ENCODE measurements around the gene SMIM38.
"Not testable (repeated sequence)": the region's sequence is repeated elsewhere in the genome, so short reads cannot be mapped to it uniquely, and the experiment has no call there.

SMIM38 gene

DNA sequence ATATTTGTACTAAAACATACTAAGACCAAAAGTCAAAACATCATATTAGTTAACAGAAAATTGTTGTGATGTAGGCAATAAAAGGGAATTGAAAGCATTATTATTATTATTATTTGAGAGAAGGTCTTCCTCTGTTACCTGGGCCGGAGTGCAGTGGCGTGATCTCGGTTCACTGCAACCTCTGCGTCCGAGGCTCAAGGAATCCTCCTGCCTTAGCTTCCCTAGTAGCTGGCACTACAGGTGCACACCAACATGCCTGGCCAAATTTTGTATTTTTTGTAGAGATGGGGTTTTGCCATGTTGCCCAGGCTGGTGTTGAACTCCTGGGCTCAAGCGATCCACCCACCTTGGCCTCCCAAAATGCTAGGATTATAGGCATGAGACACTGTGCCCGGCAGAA lies 15.6 kb upstream of the SMIM38 start:
- not testable (repeated sequence) for DNase-seq (ENCODE audit: low read depth)

DNA sequence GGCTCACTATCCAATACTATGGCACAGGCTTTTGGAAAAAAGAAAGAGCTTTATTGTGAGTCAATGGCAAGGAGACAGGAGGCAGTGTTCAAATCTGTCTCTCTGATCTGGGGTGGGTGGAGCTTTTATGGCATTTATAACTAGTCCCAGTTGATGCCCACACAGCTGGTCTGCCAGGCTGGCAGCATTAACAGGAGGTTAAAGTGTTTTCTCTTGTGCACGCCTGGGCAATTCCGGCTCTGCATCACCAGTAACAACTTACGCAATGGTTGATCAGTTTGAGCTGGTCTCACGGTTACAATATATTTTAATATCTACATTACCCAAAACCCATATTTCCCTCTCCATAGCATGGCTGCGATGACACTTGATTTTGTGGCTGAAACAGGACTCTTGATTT lies 15.1 kb upstream of the SMIM38 start:
- DNase-seq (ENCODE audit: low read depth): no peak

DNA sequence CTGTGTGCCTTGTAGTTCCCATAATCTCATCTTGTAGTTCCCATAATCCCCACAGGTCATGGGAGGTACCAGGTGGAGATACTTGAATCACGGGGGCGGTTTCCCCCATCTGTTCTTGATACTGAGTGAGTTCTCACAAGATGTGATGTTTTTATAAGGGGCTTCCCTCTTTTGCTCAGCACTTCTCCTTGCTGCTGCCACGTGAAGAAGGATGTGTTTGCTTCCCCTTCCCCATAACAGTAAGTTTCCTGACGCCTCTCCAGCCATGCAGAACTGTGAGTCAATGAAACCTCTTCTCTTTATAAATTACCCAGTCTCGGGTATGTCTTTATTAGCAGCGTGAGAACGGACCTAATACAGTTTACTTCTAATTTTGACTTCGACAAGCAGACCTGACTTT lies 14.0 kb upstream of the SMIM38 start:
- no peak for DNase-seq (ENCODE audit: low read depth)

DNA sequence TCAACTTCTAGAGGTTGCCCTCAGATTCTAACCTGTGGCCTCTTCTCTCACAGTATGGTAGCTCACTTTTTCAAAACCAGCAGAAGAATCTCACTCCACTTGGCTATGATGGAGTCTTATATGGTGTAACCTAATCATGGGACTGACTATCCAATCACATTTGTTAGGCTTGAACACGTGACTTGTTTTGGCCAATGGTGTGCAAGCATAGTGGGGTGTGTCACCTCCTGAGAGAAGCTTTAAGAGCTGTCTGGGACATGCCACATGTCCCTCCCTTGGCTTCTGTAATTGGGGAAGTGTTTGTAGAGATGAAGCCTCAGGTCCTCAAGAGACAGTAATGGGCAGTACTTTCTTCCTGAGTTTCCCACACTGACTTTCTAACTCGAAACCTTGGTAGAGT lies 12.8 kb upstream of the SMIM38 start:
- DNase-seq (ENCODE audit: low read depth): no peak

DNA sequence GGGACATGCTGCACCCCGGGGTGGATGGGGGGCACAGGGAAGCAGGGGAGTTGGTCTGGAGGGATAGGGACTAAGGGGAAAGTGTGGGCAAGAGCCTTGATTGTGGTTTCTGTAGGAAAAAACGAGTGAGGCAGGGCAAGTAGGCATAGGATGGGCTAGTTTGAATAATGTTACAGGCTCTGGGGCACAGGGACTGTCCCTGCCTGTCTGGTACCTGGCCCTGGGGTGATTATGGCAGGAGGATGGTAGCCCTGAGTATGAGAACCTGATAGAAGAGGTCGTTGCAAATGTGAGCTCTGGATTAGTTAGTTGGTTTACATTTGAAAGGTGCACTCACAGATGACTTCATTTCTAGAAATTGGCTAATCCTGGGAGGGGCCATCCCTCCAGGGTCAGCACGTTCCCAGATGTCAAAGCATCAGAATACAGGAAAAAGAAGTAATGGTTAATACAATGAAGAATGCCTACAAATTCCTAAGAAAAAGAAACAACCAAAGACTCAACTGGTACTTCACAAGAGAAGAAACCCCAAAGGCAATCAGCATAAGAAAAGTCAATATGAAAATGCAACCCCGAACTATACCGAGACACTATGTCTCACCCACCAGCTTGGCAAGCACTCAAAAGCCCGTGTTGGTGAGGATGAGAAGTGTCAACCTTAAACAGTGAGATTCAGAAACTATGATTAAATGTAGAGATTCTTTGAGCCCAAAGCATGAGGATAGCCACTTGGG lies 11.3 kb upstream of the SMIM38 start:
- DNase-seq (ENCODE audit: low read depth): no peak

DNA sequence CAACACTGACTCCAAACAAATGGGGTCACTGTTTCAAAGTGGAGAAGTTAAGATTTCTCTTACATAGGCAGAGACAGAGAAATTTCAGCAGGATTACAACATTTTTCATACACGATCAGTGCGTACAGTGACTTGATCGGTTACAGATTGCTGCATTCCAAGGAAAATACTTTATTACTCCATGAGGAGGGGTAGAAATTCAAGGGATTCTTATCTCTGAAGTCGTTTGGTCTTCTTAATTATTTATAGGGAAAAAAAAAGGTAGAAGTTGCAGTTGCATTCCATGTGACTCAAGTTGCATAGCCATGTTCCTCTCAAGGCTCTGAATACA lies 10.7 kb upstream of the SMIM38 start:
- no peak for DNase-seq (ENCODE audit: low read depth)

DNA sequence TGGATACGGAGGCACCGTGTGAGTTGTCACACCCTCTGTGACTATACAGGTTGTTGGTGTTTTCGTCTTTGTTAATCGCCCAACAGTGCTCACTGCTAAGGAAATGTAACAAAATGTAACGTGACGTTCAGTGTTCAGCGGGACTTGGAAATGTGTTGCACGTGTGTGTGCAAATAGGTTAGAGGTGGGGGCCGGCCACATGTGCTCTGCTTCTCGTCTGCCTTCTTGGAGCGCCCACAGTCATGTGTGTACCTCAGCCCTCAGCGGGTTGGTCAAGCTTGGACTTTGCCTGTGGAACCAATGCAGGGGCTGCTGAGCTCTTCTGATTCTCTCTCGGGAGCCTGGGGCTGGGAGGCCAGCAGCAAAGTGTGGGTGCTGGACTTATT lies 7.4 kb upstream of the SMIM38 start:
- no peak for DNase-seq (ENCODE audit: low read depth)

DNA sequence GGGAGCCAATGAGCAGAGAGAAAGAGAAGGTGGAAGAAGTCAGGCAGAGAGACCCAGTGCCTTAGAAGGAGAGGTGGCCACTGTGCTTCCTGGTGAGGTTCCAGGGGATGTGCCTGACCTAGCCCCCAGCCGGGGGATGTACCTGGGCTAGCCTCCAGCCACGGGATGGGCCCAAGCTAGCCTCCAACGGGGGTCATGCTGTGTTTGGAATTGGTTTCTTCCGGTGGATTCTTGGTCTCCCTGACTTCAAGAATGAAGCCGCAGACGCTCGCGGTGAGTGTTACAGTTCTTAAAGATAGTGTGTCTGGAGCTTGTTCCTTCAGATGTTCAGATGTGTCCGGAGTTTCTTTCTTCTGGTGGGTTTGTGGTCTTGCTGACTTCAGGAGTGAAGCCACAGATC lies 6.9 kb upstream of the SMIM38 start:
- DNase-seq (ENCODE audit: low read depth): no peak

DNA sequence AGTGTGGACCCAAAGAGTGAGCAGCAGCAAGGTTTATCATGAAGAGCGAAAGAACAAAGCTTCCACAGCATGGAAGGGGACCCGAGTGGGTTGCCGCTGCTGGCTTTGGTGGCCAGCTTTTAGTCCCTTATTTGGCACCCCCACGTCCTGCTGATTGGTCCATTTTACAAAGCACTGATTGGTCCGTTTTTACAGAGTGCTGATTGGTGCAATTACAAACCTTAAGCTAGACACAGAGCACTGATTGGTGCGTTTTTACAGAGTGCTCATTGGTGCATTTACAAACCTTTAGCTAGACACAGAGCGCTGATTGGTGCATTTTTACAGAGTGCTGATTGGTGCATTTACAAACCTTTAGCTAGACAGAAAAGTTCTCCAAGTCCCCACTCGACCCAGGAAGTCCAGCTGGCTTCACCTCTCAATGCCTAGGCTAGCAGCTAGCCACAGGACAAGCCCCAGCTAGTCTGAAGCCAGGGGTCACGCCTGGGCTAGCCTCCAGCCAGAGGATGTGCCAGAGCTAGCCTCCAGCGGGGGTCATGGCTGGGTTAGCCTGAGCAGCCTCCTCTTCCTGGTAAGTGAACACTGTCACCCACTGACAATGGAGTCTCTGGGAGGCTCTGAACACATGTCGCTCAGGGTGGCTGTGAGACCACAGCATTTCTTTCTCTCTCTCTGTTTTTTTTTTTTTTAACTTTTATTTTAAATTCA lies 6.2 kb upstream of the SMIM38 start:
- DNase-seq (ENCODE audit: low read depth): not testable (repeated sequence)

DNA sequence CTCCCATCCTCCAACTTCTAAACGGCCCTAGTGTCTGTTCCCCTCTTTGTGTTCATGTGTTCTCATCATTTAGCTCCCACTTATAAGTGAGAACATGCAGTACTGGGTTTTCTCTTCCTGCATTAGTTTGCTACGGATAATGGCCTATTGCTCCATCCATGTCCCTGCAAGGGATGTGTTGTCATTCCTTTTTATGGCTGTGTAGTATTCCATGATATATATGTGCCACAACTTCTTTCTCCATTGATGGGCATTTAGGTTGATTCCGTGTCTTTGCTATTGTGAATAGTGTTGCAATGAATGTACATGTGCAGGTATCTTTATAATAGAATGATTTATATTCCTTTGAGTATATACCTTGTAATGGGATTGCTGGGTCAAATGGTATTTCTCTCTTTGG lies 5.6 kb upstream of the SMIM38 start:
- DNase-seq (ENCODE audit: low read depth): no peak

DNA sequence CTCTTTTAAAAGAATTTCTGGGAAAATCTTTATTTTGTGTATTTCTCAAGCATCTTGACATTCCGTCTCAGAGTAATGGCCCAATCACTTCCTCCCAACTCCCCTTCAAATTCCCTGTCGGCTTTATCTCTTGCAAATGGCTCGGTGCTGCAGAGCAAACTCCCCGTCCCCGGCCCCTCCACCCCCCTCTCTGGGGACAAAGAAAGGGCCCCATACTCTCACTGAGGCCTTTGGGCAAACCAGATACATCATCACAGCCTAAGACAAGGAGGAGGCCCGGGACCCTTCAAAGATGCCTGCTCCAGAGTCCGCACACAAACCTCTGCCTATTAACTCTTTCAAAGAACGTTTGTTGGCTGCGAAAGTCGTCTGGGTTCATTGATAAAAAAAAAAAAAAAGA lies 3.9 kb upstream of the SMIM38 start:
- no peak for DNase-seq (ENCODE audit: low read depth)

DNA sequence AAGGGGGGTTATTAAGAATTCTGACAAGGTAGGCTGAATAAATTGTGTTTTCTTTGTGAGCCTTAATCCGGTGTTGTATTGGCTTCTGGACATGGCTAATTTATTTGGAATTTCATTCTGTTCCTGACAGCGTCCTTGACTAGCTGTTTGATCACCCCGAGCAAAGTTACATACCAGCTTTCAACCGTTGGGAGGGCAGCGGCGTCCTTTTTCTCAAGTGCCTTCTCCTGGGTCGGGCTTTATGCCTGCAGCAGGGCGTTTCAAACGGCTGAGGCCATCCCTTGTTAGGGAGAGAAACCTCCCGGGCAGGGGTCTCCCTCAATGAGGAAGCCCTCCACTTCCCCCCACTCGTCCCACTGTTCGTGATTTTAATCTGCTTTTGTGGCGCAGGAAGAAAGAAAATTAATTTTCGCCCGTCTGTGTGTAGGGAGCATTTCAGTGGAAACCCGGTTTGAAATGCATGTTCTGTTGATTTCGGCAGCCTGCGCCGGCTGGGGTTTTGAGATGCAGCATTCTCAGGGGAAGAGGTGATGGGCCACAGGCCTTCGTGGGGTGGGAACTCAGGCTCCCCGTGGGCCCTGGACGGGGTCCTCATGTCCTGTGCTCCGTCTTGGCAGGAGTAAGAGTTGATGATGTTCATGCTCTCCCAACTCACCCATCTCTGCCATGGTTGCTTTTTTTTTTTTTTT lies 2.9 kb upstream of the SMIM38 start:
- no peak for DNase-seq (ENCODE audit: low read depth)

DNA sequence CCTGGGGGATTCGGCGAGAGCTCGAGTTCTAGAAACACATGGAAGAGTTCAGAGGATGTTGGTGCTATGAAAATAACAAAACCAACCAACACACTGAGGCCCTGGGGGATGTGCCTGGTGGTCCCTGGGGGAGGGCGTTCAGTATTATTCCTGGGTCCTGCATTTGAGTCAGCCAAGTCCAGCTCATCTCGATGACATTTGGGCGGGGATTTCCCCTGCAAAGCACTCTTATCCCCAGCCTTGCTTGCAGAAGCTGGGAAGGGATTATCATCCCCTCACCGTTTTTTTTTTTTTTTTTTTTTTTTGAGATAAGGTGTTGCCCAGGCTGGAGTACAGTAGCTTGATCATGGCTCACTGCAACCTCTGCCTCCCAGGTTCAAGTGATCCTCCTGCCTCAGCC lies 2.1 kb upstream of the SMIM38 start:
- no peak for DNase-seq (ENCODE audit: low read depth)

DNA sequence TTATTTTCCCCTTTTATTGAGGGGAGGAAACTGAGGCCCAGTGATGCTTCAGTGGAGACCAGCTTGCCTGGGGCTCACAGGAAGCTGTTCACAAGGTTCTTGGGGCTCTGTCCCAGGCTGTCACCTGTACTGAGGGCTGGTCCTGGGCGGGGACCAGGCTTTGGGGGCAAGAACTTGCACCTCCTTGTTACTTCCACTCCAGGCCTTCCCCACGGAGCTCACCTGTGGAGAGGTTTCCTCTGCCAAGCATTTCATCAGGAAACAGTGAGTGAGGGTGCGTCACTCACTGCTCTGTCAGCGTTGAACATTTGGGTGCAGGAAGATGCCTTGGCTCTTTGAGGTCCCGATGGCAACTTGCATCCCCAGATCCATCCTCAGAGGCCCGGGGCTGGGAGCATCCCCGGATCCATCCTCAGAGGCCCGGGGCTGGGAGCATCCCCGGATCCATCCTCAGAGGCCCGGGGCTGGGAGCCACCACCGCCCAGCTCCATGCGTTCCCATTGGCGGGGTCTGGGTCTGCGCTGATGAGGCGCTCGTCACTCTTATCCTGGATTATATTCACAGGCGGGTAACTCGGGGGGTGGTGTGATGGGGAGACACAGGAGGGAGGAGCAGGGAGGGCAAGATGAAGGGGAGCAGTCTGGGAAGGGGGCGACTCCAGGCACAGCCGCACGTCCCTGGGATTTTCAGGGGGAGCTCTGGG lies 1.4 kb upstream of the SMIM38 start:
- no peak for DNase-seq (ENCODE audit: low read depth)

DNA sequence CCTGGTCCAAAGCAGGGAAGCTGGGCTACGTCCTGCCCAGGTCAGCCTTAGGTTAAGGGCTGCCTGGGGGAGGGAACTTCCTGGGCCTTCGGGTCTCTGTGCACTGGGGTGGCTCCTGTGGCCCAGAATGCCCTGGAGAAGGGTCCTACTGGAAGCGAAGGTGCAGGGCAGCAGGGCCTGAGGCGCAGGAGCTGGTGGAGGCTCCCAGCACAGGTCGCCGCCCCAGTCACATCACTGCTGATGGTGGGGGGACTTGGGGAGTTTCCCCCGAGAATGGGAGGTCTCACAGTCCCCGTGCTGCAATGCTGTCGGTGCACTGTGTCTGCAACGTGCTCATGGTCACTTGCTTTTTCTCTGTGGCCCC lies 815 bp upstream of the SMIM38 start:
- DNase-seq (ENCODE audit: low read depth): no peak

DNA sequence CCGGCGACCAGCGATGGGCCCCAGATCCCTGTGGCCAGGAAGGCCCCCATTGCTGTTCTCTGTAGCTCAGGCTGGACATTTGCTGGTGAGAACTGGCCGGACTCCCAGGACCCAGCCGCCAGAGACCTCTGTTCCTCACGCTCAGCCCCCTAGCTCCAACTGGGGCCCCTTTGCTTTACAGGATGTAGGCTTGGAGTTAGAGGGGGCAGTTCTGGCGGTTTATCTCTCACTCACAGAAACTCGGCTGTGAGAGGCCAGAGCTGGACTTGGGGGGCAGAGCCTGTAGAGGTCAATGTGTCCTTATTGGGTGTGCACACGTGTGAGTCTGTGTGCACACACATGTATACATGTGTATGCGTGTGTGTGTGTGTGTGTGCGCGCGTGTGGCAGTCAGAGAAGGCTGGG lies 502 bp downstream of the SMIM38 start:
- DNase-seq (ENCODE audit: low read depth): no peak

DNA sequence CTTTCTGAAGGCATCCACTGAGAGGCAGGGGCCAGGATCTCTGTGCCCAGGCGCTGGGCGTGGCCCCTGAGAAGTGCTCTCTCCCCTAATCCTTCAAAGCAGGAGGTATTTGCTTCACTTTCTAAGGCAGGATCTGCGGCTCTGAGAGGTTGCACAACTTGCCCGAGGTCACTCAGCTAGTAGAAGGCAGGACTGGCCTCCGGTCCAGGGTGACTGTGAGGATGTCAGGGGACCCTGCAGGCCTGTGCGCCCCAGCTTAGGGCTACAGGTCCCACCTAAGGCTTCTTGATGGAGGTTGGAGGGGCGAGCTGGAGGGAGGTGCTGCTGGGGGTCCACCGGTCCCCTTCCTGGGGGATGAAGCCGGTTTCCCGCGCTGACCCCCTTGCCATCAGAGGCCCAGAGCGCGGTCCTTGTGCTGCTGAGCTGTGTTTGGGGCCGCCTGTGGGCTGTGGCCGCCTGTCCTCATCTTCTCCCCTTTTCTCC lies 979 bp downstream of the SMIM38 start:
- no peak for DNase-seq (ENCODE audit: low read depth)

DNA sequence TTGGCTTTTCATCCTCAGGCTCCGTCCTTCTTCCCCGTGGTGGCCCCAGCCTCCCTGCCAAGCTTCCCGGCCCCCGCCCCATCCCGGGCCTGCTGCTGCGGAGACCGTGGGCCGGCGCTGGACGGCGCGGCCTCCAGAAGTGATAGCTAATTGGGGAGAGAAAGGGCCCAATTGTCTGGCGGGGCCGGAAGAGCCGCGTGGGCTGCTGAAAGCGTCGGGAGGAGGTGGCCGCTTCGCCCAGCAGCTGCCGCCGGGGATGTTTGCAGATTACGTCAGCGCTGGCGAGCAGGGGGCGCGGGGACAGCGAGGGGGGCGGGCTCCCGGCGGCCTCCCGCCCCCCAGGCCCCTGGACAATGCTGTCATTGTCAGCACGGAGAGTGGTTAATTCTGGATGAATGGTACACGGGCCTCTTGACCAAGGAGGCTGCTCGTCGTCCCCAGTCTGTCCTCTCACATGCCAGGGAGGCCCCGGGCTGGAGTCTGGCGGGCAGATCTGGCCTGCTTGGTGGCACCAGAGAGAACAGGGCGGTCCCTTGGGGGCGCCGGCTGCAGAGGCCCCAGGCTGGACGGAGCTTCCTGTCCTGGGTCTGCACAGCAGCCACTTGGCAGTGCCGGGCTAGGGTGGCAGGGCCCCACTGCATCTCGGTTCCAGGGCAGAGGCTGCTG lies 1.6 kb downstream of the SMIM38 start:
- no peak for DNase-seq (ENCODE audit: low read depth)

DNA sequence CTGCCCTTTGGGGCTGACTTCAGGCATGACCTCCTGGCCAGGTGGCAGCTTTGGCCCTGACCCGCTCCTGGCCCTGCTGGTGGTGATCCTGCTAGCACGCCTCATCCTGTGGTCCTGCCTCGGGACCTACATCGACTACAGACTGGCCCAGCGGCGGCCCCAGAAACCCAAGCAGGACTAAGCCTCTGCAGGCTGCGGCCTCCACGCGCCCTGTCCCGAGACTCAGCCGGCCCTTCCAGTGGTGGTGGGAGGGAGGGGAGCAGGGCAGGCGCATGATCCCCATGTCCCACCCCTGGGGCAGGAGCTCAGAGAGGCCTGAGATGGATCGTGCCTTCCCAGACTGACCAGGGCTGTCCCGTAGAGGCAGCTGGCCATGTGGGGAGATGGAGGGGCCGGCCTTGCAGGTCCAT lies 2.1 kb downstream of the SMIM38 start:
- no peak for DNase-seq (ENCODE audit: low read depth)

DNA sequence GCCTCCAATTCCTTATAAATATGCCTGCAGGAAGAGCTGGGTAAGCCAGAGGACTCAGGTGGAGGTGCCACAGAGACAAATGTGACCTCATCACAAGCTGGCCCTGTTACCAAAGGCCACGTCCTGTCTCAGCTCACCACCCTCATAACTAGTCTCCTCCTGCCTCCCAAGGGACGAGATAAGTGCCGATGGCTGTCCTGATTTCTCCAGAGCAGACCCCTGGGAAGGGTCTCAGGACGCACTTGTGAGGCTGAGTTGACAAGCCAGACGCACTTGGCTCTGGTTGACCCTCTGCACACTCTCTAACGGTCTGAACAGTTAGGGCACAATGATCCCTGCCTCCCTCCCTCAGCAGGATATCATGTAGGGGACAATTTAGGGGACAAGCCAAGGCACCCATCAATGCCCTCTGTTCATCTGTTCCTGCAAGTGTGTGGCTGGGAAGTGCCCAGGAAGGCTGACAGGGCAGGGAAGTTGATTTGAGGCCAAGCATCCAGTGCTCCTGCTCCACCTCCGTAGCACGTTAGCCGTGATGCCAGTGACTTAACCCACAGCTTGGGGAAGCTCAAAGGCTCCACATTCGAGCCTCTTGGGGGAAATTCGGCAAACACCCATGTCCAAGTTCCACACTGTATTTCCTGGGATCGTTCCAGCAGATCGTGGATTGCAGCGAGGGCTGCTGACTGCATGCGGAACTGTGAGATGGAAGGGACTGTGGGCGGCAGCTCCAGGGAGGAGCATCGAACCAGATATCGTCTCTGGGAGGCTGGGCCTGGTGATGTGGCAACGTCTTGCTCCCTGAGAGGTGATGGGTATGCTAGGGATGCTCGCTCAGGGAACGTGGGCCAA lies 2.8 kb downstream of the SMIM38 start:
- no peak for DNase-seq (ENCODE audit: low read depth)

DNA sequence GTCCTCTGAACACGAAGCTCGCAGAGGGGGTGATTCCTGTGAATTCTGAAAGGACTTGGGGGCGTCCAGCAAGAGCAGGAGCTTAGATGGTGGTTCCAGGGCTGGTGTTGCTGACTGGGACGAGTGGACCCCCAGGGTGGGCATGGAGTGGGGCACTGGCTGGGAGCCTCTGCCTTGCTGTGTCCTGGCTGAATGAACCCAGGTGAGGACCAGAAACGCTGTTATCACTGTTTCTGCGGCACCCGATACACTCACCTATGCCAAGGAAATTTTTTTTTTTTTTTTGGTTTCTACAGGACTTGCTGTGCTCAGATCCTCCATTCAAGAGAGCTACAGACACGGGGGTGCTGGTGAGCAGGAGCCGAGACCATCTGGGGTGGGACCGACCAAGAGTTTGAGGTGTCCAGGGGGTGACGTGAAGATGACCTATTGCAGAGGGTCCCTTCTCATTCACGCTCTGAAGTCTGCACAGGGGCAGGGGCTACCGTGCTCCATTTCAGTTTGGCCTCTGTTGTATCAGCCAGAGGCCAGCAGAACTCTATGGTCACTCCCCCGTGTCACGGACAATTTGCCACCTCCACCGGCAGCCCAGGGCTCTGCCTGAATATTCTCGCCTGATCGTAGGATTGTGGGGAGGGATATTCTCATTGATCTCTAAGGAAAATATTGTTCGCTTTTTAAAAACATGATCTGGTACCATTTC lies 3.6 kb downstream of the SMIM38 start:
- no peak for DNase-seq (ENCODE audit: low read depth)

Data from stimulated activated CD8-positive, alpha-beta memory T cell treated with anti-CD3 and anti-CD28 coated beads, Interleukin-12 subunit alpha, Interleukin-12 subunit beta, amount 100 ng/mL, for 1 hour (primary cell).